ENCODE data around the gene TMPRSS9. TPM values are rescaled to one million over a fixed set of nuclear protein-coding genes. Genes with fewer than 3 reads are reported as not detected.
A peak's percentile ranks its signal among the peaks of the same experiment; 100 is the strongest.

TMPRSS9 gene
- total RNA-seq, 1 experiment from 2014 or later, result not detected

GRCh38 chr19:2434721-2435265, 74.7 kb downstream of the TMPRSS9 start:
- no peak for DNase-seq (ENCODE audit: low spot score)

- DNase-seq (ENCODE audit: low spot score), result no peak
These were observed 76.3 kb downstream of the TMPRSS9 start for GRCh38 chr19:2436384-2436783.

- no peak for DNase-seq (ENCODE audit: low spot score)
These were observed 76.9 kb downstream of the TMPRSS9 start for GRCh38 chr19:2436926-2437325.

GRCh38 chr19:2438178-2438577, 78.1 kb downstream of the TMPRSS9 start:
- DNase-seq (ENCODE audit: low spot score), result no peak

- DNase-seq (ENCODE audit: low spot score), result no peak
These were observed 80.5 kb downstream of the TMPRSS9 start for GRCh38 chr19:2440515-2440914.

GRCh38 chr19:2441096-2441752, 81.2 kb downstream of the TMPRSS9 start:
- no peak for DNase-seq (ENCODE audit: low spot score)

- DNase-seq (ENCODE audit: low spot score), result no peak
These were observed 83.2 kb downstream of the TMPRSS9 start for GRCh38 chr19:2443116-2443784.

GRCh38 chr19:2443785-2444182, 83.7 kb downstream of the TMPRSS9 start:
- no peak for DNase-seq (ENCODE audit: low spot score)

- no peak for DNase-seq (ENCODE audit: low spot score)
These were observed 84.4 kb downstream of the TMPRSS9 start for GRCh38 chr19:2444251-2445002.

- DNase-seq (ENCODE audit: low spot score), result no peak
These were observed 86.3 kb downstream of the TMPRSS9 start for GRCh38 chr19:2446381-2446780.

- peak; percentile 44 for DNase-seq (ENCODE audit: low spot score)
These were observed 89.0 kb downstream of the TMPRSS9 start for GRCh38 chr19:2449019-2449418.

GRCh38 chr19:2451138-2451537, 91.1 kb downstream of the TMPRSS9 start:
- no peak for DNase-seq (ENCODE audit: low spot score)

GRCh38 chr19:2451741-2452140, 91.7 kb downstream of the TMPRSS9 start:
- no peak for DNase-seq (ENCODE audit: low spot score)

- no peak for DNase-seq (ENCODE audit: low spot score)
These were observed 93.5 kb downstream of the TMPRSS9 start for GRCh38 chr19:2453431-2454025.

- DNase-seq (ENCODE audit: low spot score), result no peak
These were observed 94.3 kb downstream of the TMPRSS9 start for GRCh38 chr19:2454199-2454961.

- no peak for DNase-seq (ENCODE audit: low spot score)
These were observed 95.1 kb downstream of the TMPRSS9 start for GRCh38 chr19:2454962-2455850.

- DNase-seq (ENCODE audit: low spot score), result no peak
These were observed 95.9 kb downstream of the TMPRSS9 start for GRCh38 chr19:2455851-2456570.

- DNase-seq (ENCODE audit: low spot score), result no peak
These were observed 97.5 kb downstream of the TMPRSS9 start for GRCh38 chr19:2457394-2458037.

GRCh38 chr19:2458054-2458453, 98.0 kb downstream of the TMPRSS9 start:
- DNase-seq (ENCODE audit: low spot score), result no peak
